ENCODE results near the gene RALGDS.

The RALGDS gene

GRCh38 chr9:133137451-133138231 lies 16.6 kb upstream of the RALGDS start:
- peak overlapping the region; percentile 32 for H3K9ac ChIP-seq (ENCODE audit: low read length)
- H3K36me3 ChIP-seq (ENCODE audit: control insufficient read depth, insufficient read depth, low read length), result no peaks in the 10 kb centered on the region
- H3K27ac ChIP-seq (ENCODE audit: low read depth, low read length), result peak overlapping the region; percentile 69
- H3K27me3 ChIP-seq (ENCODE audit: control insufficient read depth, insufficient read depth, low read length), result no peaks in the 10 kb centered on the region
- peaks cover 34% of the 10 kb centered on the region for H3K4me1 ChIP-seq (ENCODE audit: control insufficient read depth, insufficient read depth, low read length)
- no peak overlapping the region for H3K4me3 ChIP-seq (ENCODE audit: low read length)

GRCh38 chr9:133135146-133135745 lies 14.2 kb upstream of the RALGDS start:
- Histone ChIP-seq H3K9ac (ENCODE audit: low read length) (no peak overlapping the region), H3K27me3 (ENCODE audit: control insufficient read depth, insufficient read depth, low read length) (no peaks in the 10 kb centered on the region), H3K36me3 (ENCODE audit: control insufficient read depth, insufficient read depth, low read length) (peaks cover 2% of the 10 kb centered on the region), H3K27ac (ENCODE audit: low read depth, low read length) (peak overlapping the region; percentile 95), H3K4me3 (ENCODE audit: low read length) (no peak overlapping the region), H3K4me1 (ENCODE audit: control insufficient read depth, insufficient read depth, low read length) (peaks cover 34% of the 10 kb centered on the region)

GRCh38 chr9:133134388-133135145 lies 13.5 kb upstream of the RALGDS start:
- Histone ChIP-seq H3K36me3 (ENCODE audit: control insufficient read depth, insufficient read depth, low read length) (peaks cover 2% of the 10 kb centered on the region), H3K27me3 (ENCODE audit: control insufficient read depth, insufficient read depth, low read length) (no peaks in the 10 kb centered on the region), H3K4me3 (ENCODE audit: low read length) (peak overlapping the region; percentile 14), H3K9ac (ENCODE audit: low read length) (peak overlapping the region; percentile 10), H3K27ac (ENCODE audit: low read depth, low read length) (peak overlapping the region; percentile 95), H3K4me1 (ENCODE audit: control insufficient read depth, insufficient read depth, low read length) (peaks cover 34% of the 10 kb centered on the region)

- Histone ChIP-seq H3K4me1 (ENCODE audit: control insufficient read depth, insufficient read depth, low read length) (peaks cover 34% of the 10 kb centered on the region), H3K4me3 (ENCODE audit: low read length) (peak overlapping the region; percentile 38), H3K9ac (ENCODE audit: low read length) (peak overlapping the region; percentile 40), H3K36me3 (ENCODE audit: control insufficient read depth, insufficient read depth, low read length) (peaks cover 2% of the 10 kb centered on the region), H3K27ac (ENCODE audit: low read depth, low read length) (peak overlapping the region; percentile 95), H3K27me3 (ENCODE audit: control insufficient read depth, insufficient read depth, low read length) (no peaks in the 10 kb centered on the region)
Observed at GRCh38 chr9:133133681-133134387, 12.8 kb upstream of the RALGDS start.

- no peaks in the 10 kb centered on the region for H3K27me3 ChIP-seq (ENCODE audit: control insufficient read depth, insufficient read depth, low read length)
- no peak overlapping the region for H3K9ac ChIP-seq (ENCODE audit: low read length)
- peaks cover 33% of the 10 kb centered on the region for H3K4me1 ChIP-seq (ENCODE audit: control insufficient read depth, insufficient read depth, low read length)
- peak overlapping the region; percentile 16 for H3K27ac ChIP-seq (ENCODE audit: low read depth, low read length)
- H3K36me3 ChIP-seq (ENCODE audit: control insufficient read depth, insufficient read depth, low read length), result peaks cover 4% of the 10 kb centered on the region
- no peak overlapping the region for H3K4me3 ChIP-seq (ENCODE audit: low read length)
Observed at GRCh38 chr9:133132174-133132573, 11.1 kb upstream of the RALGDS start.

- peaks cover 4% of the 10 kb centered on the region for H3K36me3 ChIP-seq (ENCODE audit: control insufficient read depth, insufficient read depth, low read length)
- peaks cover 38% of the 10 kb centered on the region for H3K4me1 ChIP-seq (ENCODE audit: control insufficient read depth, insufficient read depth, low read length)
- no peak overlapping the region for H3K27ac ChIP-seq (ENCODE audit: low read depth, low read length)
- H3K27me3 ChIP-seq (ENCODE audit: control insufficient read depth, insufficient read depth, low read length), result no peaks in the 10 kb centered on the region
- no peak overlapping the region for H3K9ac ChIP-seq (ENCODE audit: low read length)
- H3K4me3 ChIP-seq (ENCODE audit: low read length), result no peak overlapping the region
Observed at GRCh38 chr9:133131506-133131905, 10.5 kb upstream of the RALGDS start.

- Histone ChIP-seq H3K27ac (ENCODE audit: low read depth, low read length) (no peak overlapping the region), H3K4me1 (ENCODE audit: control insufficient read depth, insufficient read depth, low read length) (peaks cover 38% of the 10 kb centered on the region), H3K27me3 (ENCODE audit: control insufficient read depth, insufficient read depth, low read length) (no peaks in the 10 kb centered on the region), H3K4me3 (ENCODE audit: low read length) (peak overlapping the region; percentile 29), H3K36me3 (ENCODE audit: control insufficient read depth, insufficient read depth, low read length) (peaks cover 4% of the 10 kb centered on the region), H3K9ac (ENCODE audit: low read length) (no peak overlapping the region)
Observed at GRCh38 chr9:133130685-133131244, 9.7 kb upstream of the RALGDS start.

- H3K27me3 ChIP-seq (ENCODE audit: control insufficient read depth, insufficient read depth, low read length), result no peaks in the 10 kb centered on the region
- H3K4me1 ChIP-seq (ENCODE audit: control insufficient read depth, insufficient read depth, low read length), result peaks cover 25% of the 10 kb centered on the region
- H3K9ac ChIP-seq (ENCODE audit: low read length), result no peak overlapping the region
- no peak overlapping the region for H3K27ac ChIP-seq (ENCODE audit: low read depth, low read length)
- H3K4me3 ChIP-seq (ENCODE audit: low read length), result no peak overlapping the region
- peaks cover 6% of the 10 kb centered on the region for H3K36me3 ChIP-seq (ENCODE audit: control insufficient read depth, insufficient read depth, low read length)
Observed at GRCh38 chr9:133129001-133129795, 8.2 kb upstream of the RALGDS start.

GRCh38 chr9:133128152-133128551 lies 7.1 kb upstream of the RALGDS start:
- no peak overlapping the region for H3K9ac ChIP-seq (ENCODE audit: low read length)

GRCh38 chr9:133127340-133127981 lies 6.4 kb upstream of the RALGDS start:
- no peak overlapping the region for H3K4me3 ChIP-seq (ENCODE audit: low read length)
- H3K4me1 ChIP-seq (ENCODE audit: control insufficient read depth, insufficient read depth, low read length), result peaks cover 11% of the 10 kb centered on the region
- no peaks in the 10 kb centered on the region for H3K27me3 ChIP-seq (ENCODE audit: control insufficient read depth, insufficient read depth, low read length)
- peak overlapping the region; percentile 76 for H3K27ac ChIP-seq (ENCODE audit: low read depth, low read length)
- H3K9ac ChIP-seq (ENCODE audit: low read length), result no peak overlapping the region
- H3K36me3 ChIP-seq (ENCODE audit: control insufficient read depth, insufficient read depth, low read length), result peaks cover 6% of the 10 kb centered on the region

More at GRCh38 chr9:133128152-133128551, 7.1 kb upstream of the RALGDS start:
- Histone ChIP-seq H3K4me3 (ENCODE audit: low read length) (no peak overlapping the region), H3K27ac (ENCODE audit: low read depth, low read length) (no peak overlapping the region), H3K36me3 (ENCODE audit: control insufficient read depth, insufficient read depth, low read length) (peaks cover 6% of the 10 kb centered on the region), H3K27me3 (ENCODE audit: control insufficient read depth, insufficient read depth, low read length) (no peaks in the 10 kb centered on the region), H3K4me1 (ENCODE audit: control insufficient read depth, insufficient read depth, low read length) (peaks cover 16% of the 10 kb centered on the region)

Measured in rectal smooth muscle tissue (tissue), 1 donor.